LNCAP (cell line): ENCODE data around the gene SLC6A6.
A peak's percentile ranks its signal among the peaks of the same experiment; 100 is the strongest.

ENCODE experiments used
- TF ChIP-seq, protein P1 (sequence below): fragments of 450-650 bp; IDR thresholded peaks from 2 replicates; pipeline ENCODE4 v1.5.1; 2017; ENCODE audit warnings: mild to moderate bottlenecking

SLC6A6 gene

GRCh38 chr3:14507757-14508504, 105.5 kb downstream of the SLC6A6 start:
- TF ChIP-seq, protein P1, sequence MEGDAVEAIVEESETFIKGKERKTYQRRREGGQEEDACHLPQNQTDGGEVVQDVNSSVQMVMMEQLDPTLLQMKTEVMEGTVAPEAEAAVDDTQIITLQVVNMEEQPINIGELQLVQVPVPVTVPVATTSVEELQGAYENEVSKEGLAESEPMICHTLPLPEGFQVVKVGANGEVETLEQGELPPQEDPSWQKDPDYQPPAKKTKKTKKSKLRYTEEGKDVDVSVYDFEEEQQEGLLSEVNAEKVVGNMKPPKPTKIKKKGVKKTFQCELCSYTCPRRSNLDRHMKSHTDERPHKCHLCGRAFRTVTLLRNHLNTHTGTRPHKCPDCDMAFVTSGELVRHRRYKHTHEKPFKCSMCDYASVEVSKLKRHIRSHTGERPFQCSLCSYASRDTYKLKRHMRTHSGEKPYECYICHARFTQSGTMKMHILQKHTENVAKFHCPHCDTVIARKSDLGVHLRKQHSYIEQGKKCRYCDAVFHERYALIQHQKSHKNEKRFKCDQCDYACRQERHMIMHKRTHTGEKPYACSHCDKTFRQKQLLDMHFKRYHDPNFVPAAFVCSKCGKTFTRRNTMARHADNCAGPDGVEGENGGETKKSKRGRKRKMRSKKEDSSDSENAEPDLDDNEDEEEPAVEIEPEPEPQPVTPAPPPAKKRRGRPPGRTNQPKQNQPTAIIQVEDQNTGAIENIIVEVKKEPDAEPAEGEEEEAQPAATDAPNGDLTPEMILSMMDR: no peak

GRCh38 chr3:14508505-14508819, 106.1 kb downstream of the SLC6A6 start:
- TF ChIP-seq, protein P1: no peak

- TF ChIP-seq, protein P1: peak; percentile 87
Measured at GRCh38 chr3:14508966-14509795, 106.8 kb downstream of the SLC6A6 start.

DNA sequence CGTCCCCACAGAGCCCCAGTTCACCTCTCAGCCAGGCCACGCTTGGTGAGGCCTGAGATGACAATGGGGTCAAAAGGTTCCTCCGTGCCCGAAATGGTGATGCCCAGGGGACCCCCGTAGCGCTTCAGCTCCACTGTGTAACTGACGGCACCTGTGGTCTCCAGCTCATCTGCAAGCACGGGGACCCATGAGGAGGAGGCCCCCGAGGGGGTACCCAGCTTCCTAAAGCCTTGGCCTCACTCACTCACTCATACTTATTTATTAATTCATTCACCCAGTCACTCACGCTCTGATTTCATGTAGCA, 107.3 kb downstream of the SLC6A6 start:
- TF ChIP-seq, protein P1: no peak

DNA sequence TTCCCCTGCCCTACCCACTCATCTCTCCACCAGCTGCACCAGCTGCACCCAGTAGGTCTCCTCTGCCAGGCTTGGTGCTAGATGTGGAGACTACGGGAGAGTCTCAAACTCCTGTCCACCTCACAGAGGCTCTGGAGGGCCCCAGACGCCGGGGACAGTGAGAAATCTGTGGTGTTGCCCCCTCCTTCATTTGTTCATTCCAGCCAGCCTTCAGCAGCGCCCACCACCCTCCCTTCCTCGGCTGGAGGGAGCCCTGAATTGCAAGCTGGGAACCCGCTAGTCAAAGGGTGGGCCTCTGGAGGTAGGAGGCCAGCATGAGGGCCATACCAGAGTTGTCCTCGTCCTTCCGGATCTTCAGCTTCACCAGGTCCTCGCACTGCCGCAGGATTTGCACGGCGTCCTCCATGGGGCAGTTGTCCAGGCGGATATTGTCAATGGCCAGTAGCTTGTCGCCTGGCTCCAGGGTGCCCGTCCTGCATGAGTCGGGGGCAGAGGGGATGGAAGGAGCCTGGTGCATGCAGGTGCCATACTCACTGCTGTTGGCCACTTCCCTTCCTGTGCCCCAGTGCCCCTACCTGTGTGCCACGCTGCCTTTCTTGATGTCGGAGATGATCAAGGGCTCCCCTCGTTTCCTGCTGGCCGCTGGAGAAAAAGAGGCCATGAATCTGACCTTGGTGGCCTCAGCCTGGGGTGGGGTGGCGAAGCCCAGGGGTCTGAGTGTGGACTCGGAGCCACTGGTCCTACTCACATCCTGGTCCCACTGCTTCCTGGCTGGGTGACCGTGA, 108.6 kb downstream of the SLC6A6 start:
- TF ChIP-seq, protein P1: no peak

DNA sequence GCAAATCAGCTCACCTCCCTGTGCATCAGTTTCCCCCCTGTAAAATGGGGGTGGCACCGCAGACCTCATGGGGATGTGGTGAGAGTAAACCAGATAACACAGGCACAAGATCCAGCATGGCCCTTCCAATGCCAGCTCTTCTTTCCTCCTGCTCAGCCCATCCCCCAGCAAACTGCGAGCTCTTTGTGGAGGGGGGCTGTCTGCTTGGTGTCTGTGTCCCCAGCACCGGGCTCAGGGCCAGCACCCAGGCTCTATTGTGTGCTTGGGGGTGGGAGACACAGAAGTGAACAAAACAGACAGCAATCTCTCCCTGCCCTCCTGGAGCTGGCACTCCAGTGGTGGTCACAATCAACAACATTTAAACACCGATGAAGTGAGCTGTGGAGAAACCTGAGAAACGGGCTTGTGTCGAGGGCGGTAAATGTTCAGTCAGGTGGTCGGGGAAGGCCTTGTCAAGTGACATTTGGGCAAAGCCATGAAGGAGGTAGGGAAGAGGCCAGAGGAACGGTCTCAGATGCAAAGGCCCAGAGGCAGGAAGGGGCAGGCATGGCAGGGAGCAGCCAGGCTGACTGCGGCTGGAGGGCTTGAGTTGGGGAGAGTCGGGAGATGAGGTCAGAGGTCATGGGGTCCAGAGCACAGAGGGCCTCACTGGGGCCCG, 109.3 kb downstream of the SLC6A6 start:
- TF ChIP-seq, protein P1: no peak

GRCh38 chr3:14512281-14512941, 110.0 kb downstream of the SLC6A6 start:
- TF ChIP-seq, protein P1: no peak
